KOPT-K1 (cell line): ENCODE measurements around the gene PPP1R3F.
A peak's percentile ranks its signal among the peaks of the same experiment; 100 is the strongest.

ENCODE experiments used
- H3K27ac ChIP-seq: fragments of 200-600 bp; sonication (generic); 2 replicates; pipeline ENCODE4 v1.5.1; 2016; ENCODE audit warnings: antibody characterized with exemption, mild to moderate bottlenecking, low read depth, low read length; ENCODE audit not compliant: poor library complexity, severe bottlenecking
- H3K36me3 ChIP-seq: fragments of 200-600 bp; sonication (generic); 2 replicates; pipeline ENCODE4 v1.5.1; 2017; ENCODE audit warnings: antibody characterized with exemption, mild to moderate bottlenecking, low read length, moderate library complexity; ENCODE audit not compliant: insufficient read depth
- H3K9me3 ChIP-seq: fragments of 200-600 bp; sonication (generic); 2 replicates; pipeline ENCODE4 v1.5.1; 2017; ENCODE audit warnings: antibody characterized with exemption, low read length, mild to moderate bottlenecking; ENCODE audit not compliant: insufficient read depth, poor library complexity, severe bottlenecking

PPP1R3F gene

GRCh38 chrX:49269767-49270248 lies at the start of gene PPP1R3F:
TSS of gene PPP1R3F (plus strand) at chrX:49269793. CDS start at chrX:49269870, 77 bp downstream.
- Histone ChIP-seq H3K36me3 (no peaks in the 10 kb centered on the region), H3K27ac (peak within 1 kb of the TSS; percentile 94), H3K9me3 (no peaks in the 10 kb centered on the region)

GRCh38 chrX:49220100-49220499 lies 49.5 kb upstream of the PPP1R3F start:
- Histone ChIP-seq H3K9me3 (no peaks in the 10 kb centered on the region), H3K27ac (no peak overlapping the region)

GRCh38 chrX:49221868-49222267 lies 47.7 kb upstream of the PPP1R3F start:
- Histone ChIP-seq H3K36me3 (no peaks in the 10 kb centered on the region), H3K9me3 (no peaks in the 10 kb centered on the region), H3K27ac (no peak overlapping the region)

More at GRCh38 chrX:49220100-49220499, 49.5 kb upstream of the PPP1R3F start:
- H3K36me3 ChIP-seq: no peaks in the 10 kb centered on the region

GRCh38 chrX:49225858-49226257 lies 43.7 kb upstream of the PPP1R3F start:
- Histone ChIP-seq H3K27ac (no peak overlapping the region), H3K9me3 (no peaks in the 10 kb centered on the region), H3K36me3 (no peaks in the 10 kb centered on the region)

- no peaks in the 10 kb centered on the region for H3K9me3 ChIP-seq
- H3K36me3 ChIP-seq: no peaks in the 10 kb centered on the region
- no peak overlapping the region for H3K27ac ChIP-seq
Observed at GRCh38 chrX:49226946-49227345, 42.6 kb upstream of the PPP1R3F start.

- H3K9me3 ChIP-seq: no peaks in the 10 kb centered on the region
- H3K27ac ChIP-seq: no peak overlapping the region
- H3K36me3 ChIP-seq: no peaks in the 10 kb centered on the region
Observed at GRCh38 chrX:49227726-49228125, 41.9 kb upstream of the PPP1R3F start.

- Histone ChIP-seq H3K9me3 (no peaks in the 10 kb centered on the region), H3K36me3 (no peaks in the 10 kb centered on the region), H3K27ac (no peak overlapping the region)
Observed at GRCh38 chrX:49228185-49228584, 41.4 kb upstream of the PPP1R3F start.

GRCh38 chrX:49230500-49231232 lies 38.9 kb upstream of the PPP1R3F start:
- Histone ChIP-seq H3K9me3 (no peaks in the 10 kb centered on the region), H3K36me3 (no peaks in the 10 kb centered on the region), H3K27ac (no peak overlapping the region)

GRCh38 chrX:49231333-49232000 lies 38.1 kb upstream of the PPP1R3F start:
- no peaks in the 10 kb centered on the region for H3K36me3 ChIP-seq
- H3K27ac ChIP-seq: no peak overlapping the region
- no peaks in the 10 kb centered on the region for H3K9me3 ChIP-seq

GRCh38 chrX:49232525-49232924 lies 37.1 kb upstream of the PPP1R3F start:
- Histone ChIP-seq H3K9me3 (no peaks in the 10 kb centered on the region), H3K27ac (no peak overlapping the region), H3K36me3 (no peaks in the 10 kb centered on the region)

GRCh38 chrX:49233176-49233575 lies 36.4 kb upstream of the PPP1R3F start, which contains the start of gene CACNA1F:
TSS of gene CACNA1F (minus strand) at chrX:49233340. CDS start at chrX:49233309, 31 bp downstream.
- H3K9me3 ChIP-seq: no peaks in the 10 kb centered on the region
- no peak within 1 kb of the TSS for H3K27ac ChIP-seq
- H3K36me3 ChIP-seq: no peaks in the 10 kb centered on the region

- Histone ChIP-seq H3K36me3 (no peaks in the 10 kb centered on the region), H3K27ac (no peak overlapping the region), H3K9me3 (no peaks in the 10 kb centered on the region)
Observed at GRCh38 chrX:49233887-49234555, 35.6 kb upstream of the PPP1R3F start.

GRCh38 chrX:49237060-49237459 lies 32.5 kb upstream of the PPP1R3F start:
- no peak overlapping the region for H3K27ac ChIP-seq
- no peaks in the 10 kb centered on the region for H3K36me3 ChIP-seq
- no peaks in the 10 kb centered on the region for H3K9me3 ChIP-seq

- no peaks in the 10 kb centered on the region for H3K9me3 ChIP-seq
Observed at GRCh38 chrX:49238735-49239134, 30.9 kb upstream of the PPP1R3F start.

GRCh38 chrX:49242545-49243066 lies 27.0 kb upstream of the PPP1R3F start:
- Histone ChIP-seq H3K36me3 (peaks cover 30% of the 10 kb centered on the region; the same call in 1 of the 2 replicates), H3K27ac (no peak overlapping the region), H3K9me3 (no peaks in the 10 kb centered on the region)

More at GRCh38 chrX:49238735-49239134, 30.9 kb upstream of the PPP1R3F start:
- no peak overlapping the region for H3K27ac ChIP-seq
- peaks cover 11% of the 10 kb centered on the region; the same call in 1 of the 2 replicates for H3K36me3 ChIP-seq
